Epithelial cell of proximal tubule (primary cell): ENCODE data around the gene AMBRA1. TPM values are rescaled to one million over a fixed set of nuclear protein-coding genes. Genes with fewer than 3 reads are reported as not detected.

Experiments
- DNase-seq: peaks from one replicate; pipeline ENCODE4 v3.0.0-alpha.2; 2011; ENCODE audit warnings: low read depth
- H3K4me3 ChIP-seq: 2 replicates; pipeline ENCODE4 v1.5.1; 2011; ENCODE audit warnings: low read depth, mild to moderate bottlenecking, low read length
- CTCF ChIP-seq: conservative IDR thresholded peaks from 2 replicates; pipeline ENCODE4 v1.5.1; 2012; ENCODE audit warnings: low read depth, mild to moderate bottlenecking, low read length
- total RNA-seq: library from RNA; depleted of rRNA; stranded (reverse); fragments of >200 nt; gene quantifications from 2 replicates; pipeline ENCODE4 v1.2.3, GENCODE V29; 2015

AMBRA1 gene
- total RNA-seq, 1 donor from 2014 or later: 21.0 TPM

- no peak for TF ChIP-seq CTCF
- DNase-seq: no peak
- no peak overlapping the region for H3K4me3 ChIP-seq
These were observed 175.1 kb downstream of the AMBRA1 start for GRCh38 chr11:46418751-46419150.

DNA sequence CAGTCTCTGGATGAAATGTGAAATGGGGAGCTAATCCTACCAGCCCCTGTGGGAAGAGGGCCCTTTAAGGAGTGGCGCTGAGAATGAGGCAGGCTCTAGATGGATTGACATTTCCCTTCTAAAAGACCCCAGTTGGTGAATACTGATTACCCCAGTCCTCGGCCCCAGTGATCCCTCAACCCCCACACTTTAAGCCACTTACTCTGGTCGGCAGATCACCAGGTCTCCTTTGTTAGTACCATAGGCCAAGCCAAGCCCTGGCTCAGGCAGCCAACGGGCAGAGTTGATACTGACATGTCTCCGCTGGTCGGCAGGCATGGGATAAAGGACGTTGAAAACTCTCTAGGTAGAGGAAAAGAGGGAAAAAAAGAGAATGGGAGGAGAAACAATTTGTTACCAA lies 176.1 kb downstream of the AMBRA1 start:
- H3K4me3 ChIP-seq: no peak overlapping the region
- TF ChIP-seq CTCF: no peak
- no peak for DNase-seq

DNA sequence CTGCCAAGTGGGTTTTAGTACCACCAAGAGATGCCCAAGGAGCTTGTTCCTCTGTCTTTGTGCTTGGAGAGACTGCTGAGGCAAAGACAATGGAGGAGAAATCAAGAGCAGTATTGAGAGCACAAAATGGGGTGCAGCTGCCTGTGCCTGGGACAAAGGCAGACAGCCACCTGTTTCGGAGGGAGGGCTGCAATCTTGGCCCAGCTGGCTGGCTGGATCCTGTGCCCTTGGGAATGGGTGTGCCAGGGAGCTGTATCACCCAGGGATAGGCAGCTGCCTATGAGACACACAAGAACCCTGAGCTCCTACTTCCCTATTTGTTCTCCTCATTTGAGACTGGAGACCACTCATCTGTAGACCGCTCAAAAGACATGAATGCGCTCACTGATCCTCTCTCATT lies 178.9 kb downstream of the AMBRA1 start:
- no peak for DNase-seq
- TF ChIP-seq CTCF: no peak
- H3K4me3 ChIP-seq: no peak overlapping the region

DNA sequence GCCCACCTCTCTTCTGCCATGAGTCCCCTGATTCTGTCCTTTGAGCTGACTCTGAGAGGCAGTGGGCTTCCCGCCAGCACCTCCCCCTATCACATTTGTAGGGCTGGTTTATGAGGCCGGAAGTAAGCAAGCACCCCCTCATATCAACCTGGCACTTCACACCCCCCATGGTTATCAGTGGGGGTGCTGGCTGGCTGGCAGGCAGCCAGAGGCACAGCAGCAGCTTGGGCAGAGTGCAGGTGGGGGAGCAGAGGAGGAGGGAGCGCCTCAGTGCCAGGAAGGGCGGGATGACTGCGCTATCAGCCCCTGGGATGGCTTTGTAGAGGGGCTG lies 179.4 kb downstream of the AMBRA1 start:
- H3K4me3 ChIP-seq: no peak overlapping the region
- DNase-seq: no peak
- TF ChIP-seq CTCF: no peak

DNA sequence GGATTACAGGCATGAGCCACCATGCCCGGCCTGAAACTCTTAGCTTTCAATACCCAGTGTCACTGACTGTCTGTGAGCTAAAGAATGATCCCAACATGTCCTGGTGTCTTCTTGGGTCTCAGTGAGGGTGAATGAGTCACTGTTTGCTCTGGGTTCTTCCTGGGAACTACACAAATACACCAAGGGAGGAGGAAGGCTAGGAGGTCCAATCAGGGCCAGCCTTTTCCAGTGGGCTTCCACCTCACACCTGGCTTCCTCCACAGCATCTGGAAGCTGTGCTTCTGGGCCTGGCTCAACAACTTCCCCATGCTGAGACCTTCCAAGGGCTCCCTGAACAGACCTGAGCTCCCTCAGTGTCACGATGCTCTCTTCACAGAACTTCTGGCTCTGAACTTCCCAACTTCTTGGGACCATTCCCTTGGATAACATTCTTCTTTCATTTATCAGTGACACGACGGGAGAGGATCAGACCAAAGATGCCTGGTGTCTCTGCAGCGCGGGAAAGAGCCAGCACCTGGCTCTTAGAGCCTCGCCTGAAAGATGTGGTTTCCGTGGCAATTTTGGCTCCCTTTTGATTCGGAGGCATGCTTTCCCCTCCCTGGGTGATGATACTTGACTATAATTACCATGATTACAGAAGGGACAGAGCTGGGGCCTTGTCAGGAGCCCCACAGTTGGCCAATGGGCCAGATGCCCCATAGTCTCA lies 179.9 kb downstream of the AMBRA1 start:
- TF ChIP-seq CTCF: no peak
- H3K4me3 ChIP-seq: no peak overlapping the region
- DNase-seq: no peak

DNA sequence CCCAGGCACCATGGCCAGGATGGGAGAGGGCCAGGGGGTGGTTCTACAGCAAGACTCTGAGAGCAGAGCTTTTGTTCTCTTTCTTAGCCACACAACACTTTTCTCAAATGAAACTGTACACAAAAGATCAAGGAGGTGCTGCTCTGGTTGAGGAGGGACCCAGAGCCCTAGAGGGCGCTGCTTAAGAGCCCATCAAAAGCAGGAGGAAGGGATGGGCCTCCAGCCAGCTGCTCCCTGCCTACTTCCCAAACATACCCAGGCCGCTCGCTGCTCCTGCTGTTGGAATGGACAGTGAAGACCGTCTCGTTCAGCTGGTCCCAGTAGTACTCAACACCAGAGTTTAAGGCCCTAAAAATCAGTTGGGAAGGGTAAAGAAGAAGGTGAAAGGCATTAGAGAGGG lies 183.8 kb downstream of the AMBRA1 start:
- no peak for DNase-seq
- peak; percentile 22 for TF ChIP-seq CTCF

GRCh38 chr11:46408407-46408986 lies 185.3 kb downstream of the AMBRA1 start:
- H3K4me3 ChIP-seq: no peak overlapping the region
- TF ChIP-seq CTCF: no peak
- no peak for DNase-seq

More for the DNA sequence above, 183.8 kb downstream of the AMBRA1 start:
- H3K4me3 ChIP-seq: no peak overlapping the region
